Muscle of arm (tissue), 12 donors: ENCODE results near the gene POLR1E. TPM values are rescaled to one million over a fixed set of nuclear protein-coding genes. Genes with fewer than 3 reads are reported as not detected.

Source experiments
- DNase-seq: peaks from one replicate; pipeline ENCODE4 v3.0.0-alpha.2; 2013
- polyA plus RNA-seq, 12 donors: library from polyadenylated mRNA; unstranded; fragments of 120-200 nt; gene quantifications; one replicate each; pipeline ENCODE4 v1.2.1, GENCODE V29; 2013; ENCODE audit not compliant: insufficient read length in 12 of 12

The POLR1E gene
- polyA plus RNA-seq, 12 donors, result 17.4 to 30.8 (median 28.5) TPM; not detected in 1

- DNase-seq, result no peak
Observed at GRCh38 chr9:37534412-37534811, 48.7 kb downstream of the POLR1E start.

DNA sequence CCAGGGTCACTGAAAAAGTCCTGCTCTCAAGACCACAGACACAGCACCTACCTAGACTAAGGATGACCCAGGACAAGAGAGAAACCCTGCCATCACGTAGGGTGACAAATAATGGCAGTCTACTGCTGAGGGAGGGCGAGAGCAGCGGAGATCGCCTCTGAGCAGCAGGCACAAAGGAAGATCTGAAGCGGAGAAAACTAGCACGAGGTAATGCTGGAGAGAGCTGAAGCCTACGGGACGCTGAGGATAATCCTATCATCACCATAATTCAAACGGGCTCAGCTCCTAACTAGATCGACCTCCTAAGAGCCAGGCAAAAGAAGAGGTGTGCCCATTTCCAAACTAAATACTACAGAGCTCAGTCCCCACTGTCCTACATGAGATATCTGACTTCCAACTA, 49.2 kb downstream of the POLR1E start:
- DNase-seq, result no peak

DNA sequence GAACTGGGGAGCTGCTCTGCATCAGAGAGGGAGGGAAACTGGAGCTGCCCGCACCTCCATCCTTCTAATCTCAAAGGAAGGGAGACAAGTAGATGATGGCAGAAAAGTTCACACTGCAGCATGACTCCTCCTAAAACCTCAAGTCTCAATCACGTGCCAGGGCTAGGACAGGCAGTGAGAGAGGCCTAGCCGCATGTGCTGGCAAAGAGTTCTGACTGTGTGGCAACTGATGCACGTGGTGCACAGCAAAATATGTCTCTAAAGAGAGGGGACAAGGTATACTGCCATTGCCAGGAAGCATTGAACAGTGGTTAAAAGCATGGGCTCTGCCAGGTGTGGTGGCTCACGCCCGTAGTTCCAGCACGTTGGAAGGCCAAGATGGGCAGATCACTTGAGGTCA, 52.4 kb downstream of the POLR1E start:
- DNase-seq, result no peak

DNA sequence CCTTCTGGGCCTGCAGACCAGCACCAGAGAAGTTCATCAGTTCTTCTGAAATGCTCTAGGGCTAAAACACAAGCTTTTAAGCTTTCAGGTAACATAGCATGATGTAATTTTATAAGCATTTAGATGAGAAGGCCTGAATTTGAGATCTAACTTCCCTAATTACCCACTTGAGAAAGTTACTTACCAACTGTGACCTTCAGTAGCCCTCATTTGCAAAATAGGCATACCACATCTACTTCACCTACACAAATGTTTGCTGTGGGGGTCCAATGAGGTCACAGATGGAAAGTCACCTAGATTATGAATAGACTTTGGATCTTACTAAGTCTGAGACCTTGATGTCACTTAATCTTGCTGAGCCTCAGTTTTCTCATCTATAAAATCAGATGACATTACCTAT, 53.9 kb downstream of the POLR1E start:
- DNase-seq, result no peak

DNA sequence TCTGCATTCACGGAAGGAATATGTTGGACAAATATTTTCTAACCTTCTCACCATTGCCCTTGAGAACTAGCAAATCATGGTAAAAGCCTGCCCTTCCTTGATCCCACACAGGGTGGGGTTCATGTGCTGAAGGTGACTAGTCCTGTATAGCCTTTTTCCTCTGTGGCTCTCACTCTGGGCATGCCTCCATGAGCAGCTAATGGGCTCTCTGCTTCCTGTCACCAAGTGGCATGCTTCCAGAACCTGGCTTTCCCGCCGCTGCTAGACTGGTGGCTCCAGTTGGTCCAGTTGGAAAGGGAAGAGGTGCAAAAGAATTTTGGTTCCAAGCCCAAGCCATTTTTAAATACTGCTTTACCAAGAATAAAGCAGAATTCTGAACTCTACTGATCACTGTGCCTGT, 54.9 kb downstream of the POLR1E start:
- no peak for DNase-seq

DNA sequence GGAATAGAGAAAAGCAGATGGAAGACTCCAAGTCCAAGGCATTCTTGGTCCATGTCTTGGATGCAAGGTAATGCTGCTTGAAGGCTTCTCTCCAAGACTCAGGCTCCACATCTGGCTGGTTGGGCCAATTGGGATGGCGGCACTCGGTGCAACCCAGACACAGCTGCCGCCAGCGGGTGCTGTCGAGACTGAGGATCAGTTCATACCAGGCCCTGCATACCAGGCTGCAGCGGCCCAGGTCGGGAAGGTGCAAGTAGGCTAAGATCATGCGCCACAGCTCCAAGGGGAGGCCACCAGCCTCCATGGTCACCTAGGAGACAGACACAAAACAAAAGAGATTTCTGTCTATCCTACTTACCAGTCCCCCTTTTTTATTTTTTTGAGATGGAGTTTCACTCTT, 55.7 kb downstream of the POLR1E start:
- DNase-seq, result no peak

DNA sequence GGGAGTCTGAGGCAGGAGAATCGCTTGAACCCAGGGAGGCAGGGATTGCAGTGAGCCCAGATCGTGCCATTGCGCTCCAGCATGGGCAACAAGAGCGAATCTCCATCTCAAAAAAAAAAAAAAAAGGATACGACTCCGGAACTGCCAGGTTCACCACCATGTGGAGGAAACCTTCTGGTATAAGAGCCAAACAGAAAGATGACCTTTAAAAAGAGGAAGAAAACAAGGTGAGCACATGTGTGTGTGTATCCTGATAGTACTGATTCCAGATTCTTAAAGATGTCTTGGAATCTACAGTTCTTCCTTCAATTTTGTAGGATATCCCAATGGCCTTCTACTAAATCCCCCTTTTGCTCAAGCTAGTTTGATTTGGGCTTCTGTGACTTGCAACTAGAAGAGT, 56.7 kb downstream of the POLR1E start:
- DNase-seq, result no peak

DNA sequence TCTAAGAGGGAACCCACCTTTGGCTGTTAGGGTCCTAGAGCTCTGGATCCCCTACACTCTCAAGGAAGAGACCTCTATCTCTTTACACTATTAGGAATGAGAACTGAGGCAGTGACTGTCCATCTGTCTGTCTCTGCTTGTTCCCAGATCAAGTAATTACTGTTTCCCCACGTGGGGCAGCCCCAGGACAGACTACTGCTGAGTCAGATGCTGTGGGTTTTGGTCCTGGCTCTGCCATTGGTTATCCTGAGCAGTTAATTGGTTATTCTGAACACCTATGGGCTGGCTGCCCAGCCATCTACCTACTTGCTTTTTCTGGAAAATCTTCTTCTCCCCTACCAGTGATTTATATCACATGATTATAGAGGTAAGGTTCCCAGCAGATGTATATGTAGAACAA, 57.1 kb downstream of the POLR1E start:
- DNase-seq, result no peak

DNA sequence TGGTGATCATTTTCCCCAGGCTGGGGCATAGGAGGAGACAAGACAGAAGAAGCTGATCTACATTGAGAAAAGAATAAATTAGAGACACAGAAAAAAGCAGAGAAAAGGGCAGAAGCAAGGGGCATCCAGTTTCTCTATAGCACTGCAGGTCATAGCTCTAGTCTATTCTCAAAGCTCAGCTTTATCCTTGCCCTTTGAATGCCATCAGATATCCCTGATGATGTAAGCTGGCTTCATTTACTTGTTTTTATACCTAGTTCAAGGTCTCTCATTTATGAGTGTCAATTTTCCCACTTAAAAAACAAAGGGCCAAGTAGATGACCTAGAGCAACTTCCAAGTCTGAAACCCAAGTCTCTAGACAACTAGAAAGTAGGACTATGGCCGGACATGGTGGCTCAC, 57.7 kb downstream of the POLR1E start:
- DNase-seq, result no peak

- DNase-seq, result no peak
Observed at GRCh38 chr9:37547328-37547878, 61.7 kb downstream of the POLR1E start.

DNA sequence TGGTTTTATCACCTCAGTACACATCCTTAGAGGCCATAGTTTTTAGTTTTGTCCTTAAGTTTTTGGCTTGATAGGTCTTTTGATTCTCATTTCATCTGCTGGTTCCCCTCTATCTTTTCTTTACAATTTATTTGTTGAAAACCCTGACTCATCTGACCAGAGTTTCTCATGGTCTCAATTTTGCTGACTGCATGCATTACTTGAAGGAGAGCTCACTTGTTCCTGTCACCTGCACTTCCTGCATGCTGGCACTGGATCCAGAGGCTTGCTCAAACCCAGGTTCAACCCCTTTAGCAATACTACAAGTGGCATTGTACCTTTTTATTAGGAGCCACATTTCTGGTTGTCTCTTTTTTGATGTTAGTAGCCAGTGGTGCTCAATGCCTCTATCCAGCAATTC, 63.8 kb downstream of the POLR1E start:
- DNase-seq, result no peak

GRCh38 chr9:37550781-37551180, 65.0 kb downstream of the POLR1E start:
- no peak for DNase-seq

- DNase-seq, result no peak
Observed at GRCh38 chr9:37551468-37551867, 65.7 kb downstream of the POLR1E start.

GRCh38 chr9:37551888-37552287, 66.1 kb downstream of the POLR1E start:
- DNase-seq, result no peak

Other genes with a start within 250 kb of the POLR1E start
- gene GRHPR, start 63.3 kb upstream of the POLR1E start, polyA plus RNA-seq, result 100 to 1,000 TPM in 6 of 12 donors, 10 to 100 TPM in 5, not detected in 1; 79.8 to 113 (median 101) TPM
- gene ZBTB5, start 20.5 kb upstream of the POLR1E start, polyA plus RNA-seq, result 10 to 100 TPM in 11 of 12 donors, not detected in 1; 13.9 to 21.1 (median 16.8) TPM
- gene FBXO10, start 90.4 kb downstream of the POLR1E start, polyA plus RNA-seq, result 10 to 100 TPM in 11 of 12 donors, not detected in 1; 20.3 to 45.1 (median 34.8) TPM
- 100 to 1,000 TPM in 1 of 12 donors, 10 to 100 TPM in 10, not detected in 1; 59.7 to 101 (median 76.5) TPM for gene TOMM5, start 106.6 kb downstream of the POLR1E start, polyA plus RNA-seq
- 10 to 100 TPM in 7 of 12 donors, 1 to 10 TPM in 4, not detected in 1; 4.7 to 18.8 (median 10.9) TPM for gene FRMPD1, start 165.0 kb downstream of the POLR1E start, polyA plus RNA-seq